Vagina (tissue), 2 donors: Measurements from ENCODE around the gene NDUFV3.

ENCODE experiments used
- POLR2A ChIP-seq, 2 donors: fragments of 450-650 bp; IDR thresholded peaks; one replicate each; pipeline ENCODE4 v1.6.1; 2017; ENCODE audit warnings: antibody characterized with exemption in 2 of 2, mild to moderate bottlenecking in 2 of 2, moderate library complexity in 2 of 2
- POLR2AphosphoS5 ChIP-seq, 2 donors: sonication (generic); formaldehyde crosslinking; IDR thresholded peaks; one replicate each; pipeline ENCODE4 v1.9.0; 2017; ENCODE audit warnings: antibody characterized with exemption in 2 of 2, mild to moderate bottlenecking in 2 of 2, low read depth in 1 of 2; ENCODE audit not compliant: insufficient read depth in 1 of 2
- TF ChIP-seq, protein P1 (sequence below), 3 experiments: fragments of 450-650 bp in 2 of 3; fragments of 200-600 bp in 1 of 3; sonication (generic) in 1 of 3; IDR thresholded peaks; one replicate each; pipeline ENCODE4 v1.5.1; 2017 to 2019; ENCODE audit warnings: antibody characterized with exemption in 3 of 3, mild to moderate bottlenecking in 2 of 3, moderate library complexity in 2 of 3

DNA sequence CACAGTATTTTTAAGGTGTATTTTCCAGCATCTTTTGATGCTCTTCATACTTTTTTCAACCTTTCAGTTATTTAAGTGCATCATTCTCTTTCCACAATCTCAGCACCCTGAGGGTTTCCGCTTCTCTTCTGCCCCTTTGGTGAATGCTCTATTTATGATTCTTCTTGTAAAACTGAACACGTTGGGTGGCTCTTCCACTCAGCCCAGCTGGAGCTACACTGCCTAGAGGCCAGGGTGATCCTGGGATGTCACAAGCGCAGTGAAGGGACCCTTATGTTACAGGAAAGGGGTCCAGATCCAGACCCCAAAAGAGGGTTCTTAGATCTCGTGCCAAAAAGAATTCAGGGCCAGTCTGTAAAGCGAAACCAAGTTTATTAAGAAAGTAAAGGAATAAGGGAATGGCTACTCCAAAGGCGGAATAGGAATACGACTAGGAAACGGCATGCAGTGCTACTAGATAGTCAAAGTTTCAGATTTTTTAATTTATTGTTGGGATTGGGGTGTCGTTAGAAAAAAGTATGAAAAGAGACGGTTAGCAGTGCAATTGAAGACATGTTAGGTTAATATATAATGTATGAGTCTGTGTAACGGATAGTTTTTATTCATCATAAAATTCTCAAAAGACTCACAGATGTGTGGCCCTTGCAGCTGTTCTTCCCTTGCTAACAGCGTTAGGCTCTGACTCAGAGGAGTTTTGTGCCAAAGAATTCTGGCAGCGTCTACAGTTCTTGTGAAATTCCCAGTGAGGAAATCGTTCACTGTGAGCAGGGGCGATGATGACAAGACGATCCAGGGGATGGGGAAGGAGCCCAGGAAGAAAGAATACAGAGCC, 46.7 kb downstream of the NDUFV3 start:
- TF ChIP-seq POLR2A (IDR thresholded peaks at IDR 0.05) (no peak), POLR2AphosphoS5 (IDR thresholded peaks at IDR 0.05; ENCODE audit: insufficient read depth in 1 of 2, low read depth in 1 of 2) (peak in 1 of 2 donors; percentile 89)
- TF ChIP-seq, protein P1, sequence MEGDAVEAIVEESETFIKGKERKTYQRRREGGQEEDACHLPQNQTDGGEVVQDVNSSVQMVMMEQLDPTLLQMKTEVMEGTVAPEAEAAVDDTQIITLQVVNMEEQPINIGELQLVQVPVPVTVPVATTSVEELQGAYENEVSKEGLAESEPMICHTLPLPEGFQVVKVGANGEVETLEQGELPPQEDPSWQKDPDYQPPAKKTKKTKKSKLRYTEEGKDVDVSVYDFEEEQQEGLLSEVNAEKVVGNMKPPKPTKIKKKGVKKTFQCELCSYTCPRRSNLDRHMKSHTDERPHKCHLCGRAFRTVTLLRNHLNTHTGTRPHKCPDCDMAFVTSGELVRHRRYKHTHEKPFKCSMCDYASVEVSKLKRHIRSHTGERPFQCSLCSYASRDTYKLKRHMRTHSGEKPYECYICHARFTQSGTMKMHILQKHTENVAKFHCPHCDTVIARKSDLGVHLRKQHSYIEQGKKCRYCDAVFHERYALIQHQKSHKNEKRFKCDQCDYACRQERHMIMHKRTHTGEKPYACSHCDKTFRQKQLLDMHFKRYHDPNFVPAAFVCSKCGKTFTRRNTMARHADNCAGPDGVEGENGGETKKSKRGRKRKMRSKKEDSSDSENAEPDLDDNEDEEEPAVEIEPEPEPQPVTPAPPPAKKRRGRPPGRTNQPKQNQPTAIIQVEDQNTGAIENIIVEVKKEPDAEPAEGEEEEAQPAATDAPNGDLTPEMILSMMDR (IDR thresholded peaks at IDR 0.05) = no peak
